ENCODE measurements around the gene NHSL2.
"Not testable (repeated sequence)": the region's sequence is repeated elsewhere in the genome, so short reads cannot be mapped to it uniquely, and the experiment has no call there.

Gene NHSL2

GRCh38 chrX:72041871-72042851, 131.5 kb downstream of the NHSL2 start:
- DNase-seq (ENCODE audit: low spot score), result no peak

- DNase-seq (ENCODE audit: low spot score), result no peak
Measured at GRCh38 chrX:72042852-72043248, 132.2 kb downstream of the NHSL2 start.

GRCh38 chrX:72043636-72044035, 133.0 kb downstream of the NHSL2 start:
- no peak for DNase-seq (ENCODE audit: low spot score)

GRCh38 chrX:72045141-72045540, 134.5 kb downstream of the NHSL2 start:
- DNase-seq (ENCODE audit: low spot score), result no peak

- no peak for DNase-seq (ENCODE audit: low spot score)
Measured at GRCh38 chrX:72045552-72046277, 135.1 kb downstream of the NHSL2 start.

- no peak for DNase-seq (ENCODE audit: low spot score)
Measured at GRCh38 chrX:72046447-72046846, 135.8 kb downstream of the NHSL2 start.

- DNase-seq (ENCODE audit: low spot score), result no peak
Measured at GRCh38 chrX:72048510-72049455, 138.1 kb downstream of the NHSL2 start.

DNA sequence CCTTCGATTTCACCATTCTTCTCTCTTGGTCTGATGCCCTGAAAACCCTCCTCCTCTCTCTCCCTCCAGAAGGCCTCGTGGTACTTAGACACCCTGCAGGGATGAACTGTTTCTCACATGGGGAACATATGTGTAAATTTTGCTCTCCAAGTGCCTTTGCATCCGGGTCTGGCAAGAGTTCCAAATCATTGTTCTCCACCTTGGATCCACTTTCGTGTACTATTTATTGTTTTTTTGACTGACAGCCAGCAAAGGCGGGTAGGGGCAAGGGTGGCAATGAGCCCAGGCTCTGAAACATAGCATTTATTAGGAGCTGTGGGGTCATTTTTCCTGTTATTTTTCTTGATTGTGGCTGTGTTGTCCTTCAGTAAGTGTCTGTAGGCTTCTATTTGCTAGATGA, 139.4 kb downstream of the NHSL2 start:
- DNase-seq (ENCODE audit: low spot score), result no peak

GRCh38 chrX:72051589-72051988, 140.9 kb downstream of the NHSL2 start:
- DNase-seq (ENCODE audit: low spot score), result no peak

- DNase-seq (ENCODE audit: low spot score), result no peak
Measured at GRCh38 chrX:72052415-72053090, 141.9 kb downstream of the NHSL2 start.

- DNase-seq (ENCODE audit: low spot score), result no peak
Measured at GRCh38 chrX:72053508-72053907, 142.9 kb downstream of the NHSL2 start.

GRCh38 chrX:72054779-72055489, 144.3 kb downstream of the NHSL2 start:
- no peak for DNase-seq (ENCODE audit: low spot score)

GRCh38 chrX:72057331-72057730, 146.7 kb downstream of the NHSL2 start:
- DNase-seq (ENCODE audit: low spot score), result no peak

DNA sequence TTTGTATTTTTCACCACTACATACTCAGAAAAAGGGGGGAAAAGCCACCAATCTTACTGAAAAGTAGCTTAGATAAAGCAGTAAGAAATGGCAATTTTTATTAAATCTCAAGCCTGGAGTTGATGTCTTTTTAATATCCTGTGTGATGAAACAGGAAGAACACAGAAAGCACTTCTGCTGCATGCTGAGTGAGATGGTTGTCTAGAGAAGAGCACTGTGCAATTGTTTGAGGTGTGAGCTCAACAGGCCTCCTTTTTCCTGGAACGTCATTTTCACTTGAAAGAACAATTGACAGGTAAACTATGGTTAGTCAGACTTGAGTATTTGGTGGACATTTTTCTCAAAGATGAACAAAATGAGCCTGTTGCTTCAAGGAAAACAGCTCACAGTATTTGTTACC, 147.2 kb downstream of the NHSL2 start:
- DNase-seq (ENCODE audit: low spot score), result no peak

DNA sequence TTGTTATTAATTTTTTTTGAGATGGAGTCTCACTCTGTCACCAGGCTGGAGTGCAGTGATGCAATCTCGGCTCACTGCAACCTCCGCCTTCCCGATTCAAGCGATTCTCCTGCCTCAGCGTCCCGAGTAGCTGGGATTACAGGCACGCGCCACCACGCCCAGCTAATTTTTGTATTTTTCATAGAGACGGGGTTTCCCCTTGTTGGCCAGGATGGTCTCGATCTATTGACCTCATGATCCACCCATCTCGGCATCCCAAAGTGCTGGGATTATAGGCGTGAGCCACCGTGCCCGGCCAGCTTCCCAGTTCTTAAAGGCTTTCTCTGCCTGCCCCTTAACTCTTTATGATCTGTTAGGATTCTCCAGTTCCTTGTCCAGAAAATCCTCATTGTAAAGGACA, 147.7 kb downstream of the NHSL2 start:
- not testable (repeated sequence) for DNase-seq (ENCODE audit: low spot score)

DNA sequence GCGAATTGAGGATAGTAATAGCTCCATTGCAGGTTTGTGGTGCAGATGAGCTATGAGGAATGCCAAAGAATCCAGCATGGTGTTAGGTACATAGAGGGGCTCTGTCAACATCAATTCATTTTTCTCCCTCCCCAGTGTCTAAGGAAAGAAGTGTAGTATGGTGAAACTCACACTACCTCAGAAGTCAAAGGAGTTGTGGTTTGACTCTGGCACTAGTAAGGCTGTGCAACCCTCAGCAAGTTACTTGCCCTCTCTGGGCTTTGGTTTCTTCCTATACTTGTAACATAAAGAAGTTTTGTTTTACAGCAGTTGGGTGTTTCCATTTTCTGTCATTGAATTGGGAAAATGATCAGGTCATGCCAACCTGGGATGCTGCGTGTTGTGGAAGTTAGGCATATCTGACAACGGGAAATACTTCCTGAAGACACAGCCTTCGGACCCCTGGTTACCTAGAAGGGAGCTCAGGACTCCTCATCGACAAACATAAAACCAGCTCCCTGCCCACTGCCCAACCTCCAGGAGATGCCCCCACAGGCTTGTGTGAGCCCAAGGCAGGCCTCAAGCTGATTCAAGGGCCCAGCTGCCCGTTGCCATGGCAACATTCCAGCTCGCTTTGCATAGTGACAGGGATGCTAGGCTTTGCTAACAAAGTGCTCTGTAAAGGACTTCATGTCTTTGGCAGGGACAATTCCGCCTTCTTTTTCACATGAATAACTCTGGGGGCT, 149.7 kb downstream of the NHSL2 start:
- no peak for DNase-seq (ENCODE audit: low spot score)

DNA sequence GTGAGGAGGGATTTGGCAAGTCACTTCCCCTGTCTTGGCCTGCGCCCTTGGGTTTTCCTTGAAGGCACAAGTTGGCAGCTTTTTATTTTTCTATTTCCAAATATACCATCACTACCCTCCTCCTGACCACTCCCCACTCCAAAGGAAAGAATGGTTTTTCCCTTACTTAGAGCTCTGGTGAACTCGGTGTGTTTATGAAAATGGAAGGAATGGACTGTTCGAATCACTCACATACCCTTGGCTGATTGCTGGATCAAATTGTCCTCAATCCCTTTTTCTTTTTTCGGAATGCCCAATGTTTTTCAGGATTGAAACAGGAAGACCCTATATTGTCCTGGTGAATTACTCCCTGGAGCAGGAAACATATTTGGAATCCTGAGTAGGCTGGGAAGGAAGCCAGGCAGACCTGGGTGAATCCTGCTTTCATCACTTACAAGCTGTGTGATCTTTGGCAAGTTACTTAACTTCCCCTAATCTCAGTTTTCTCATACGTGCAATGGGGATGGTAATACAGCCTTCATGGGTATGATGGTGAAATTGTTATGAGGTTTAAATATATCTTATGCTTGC, 150.4 kb downstream of the NHSL2 start:
- no peak for DNase-seq (ENCODE audit: low spot score)

DNA sequence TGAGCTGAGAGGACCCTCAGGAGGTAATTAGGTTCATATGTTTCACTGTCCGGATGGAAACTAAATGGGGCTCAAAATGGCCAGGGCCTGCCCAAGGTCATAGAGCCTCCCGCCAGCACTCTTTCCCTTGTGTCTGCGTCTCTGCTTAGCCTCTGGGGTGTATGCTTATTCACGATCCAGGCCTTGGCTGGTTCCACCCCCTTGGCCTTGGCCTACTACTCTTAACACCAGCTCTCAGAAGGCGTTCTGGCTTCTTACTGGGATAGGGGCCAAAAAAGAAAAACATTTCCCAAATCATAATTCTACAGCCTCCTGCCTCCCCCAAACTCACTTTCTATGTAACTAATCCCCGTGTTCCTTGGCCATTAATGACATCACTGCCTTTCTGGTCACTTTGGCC, 152.3 kb downstream of the NHSL2 start:
- DNase-seq (ENCODE audit: low spot score), result no peak

DNA sequence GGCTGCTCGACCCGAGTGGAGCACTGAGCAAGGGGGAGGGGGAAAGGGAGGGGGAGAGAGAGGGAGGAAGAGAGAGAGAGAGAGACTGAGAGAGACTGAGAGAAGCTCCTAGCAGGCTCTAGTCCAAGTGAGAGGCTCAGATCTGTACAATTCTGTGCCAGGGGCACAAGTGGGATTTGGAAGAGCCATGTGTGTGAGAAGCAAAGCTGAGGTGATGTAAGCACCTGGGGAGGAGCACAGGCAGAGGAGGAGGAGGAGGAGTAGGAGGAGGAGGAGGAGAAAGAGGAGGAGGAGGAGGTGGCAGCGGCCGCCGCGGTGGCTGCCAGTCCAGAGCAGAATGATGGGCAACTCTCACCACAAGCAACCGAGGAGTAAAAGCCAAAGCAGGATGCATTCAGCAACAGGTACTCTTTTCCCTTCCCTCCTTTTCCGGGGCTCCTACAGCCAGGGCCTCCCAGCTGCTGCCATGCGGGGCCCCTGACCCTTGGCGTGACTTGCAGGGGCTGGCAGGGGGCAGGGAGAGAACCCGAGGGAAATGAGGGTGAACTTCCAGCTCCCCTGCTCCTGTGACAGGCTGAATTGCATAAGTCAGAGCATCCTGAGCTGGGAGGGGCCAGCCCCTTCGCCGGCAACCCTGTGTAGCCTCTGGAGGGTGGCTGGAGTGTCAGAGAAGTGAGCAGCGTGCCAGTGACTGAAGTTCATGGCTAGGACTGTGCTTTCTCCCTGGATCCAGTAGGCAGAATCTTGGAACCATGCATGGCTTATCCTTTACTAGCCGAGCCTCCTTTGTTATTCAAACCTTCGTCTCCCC, 158.9 kb downstream of the NHSL2 start:
- DNase-seq (ENCODE audit: low spot score), result no peak

Data from HuH-7.5 (cell line).